Stimulated activated CD8-positive, alpha-beta memory T cell treated with anti-CD3 and anti-CD28 coated beads, Interleukin-4, amount 100 ng/mL, for 4 hours (primary cell): ENCODE data around the gene UQCC3.
"Not testable (repeated sequence)": the region's sequence is repeated elsewhere in the genome, so short reads cannot be mapped to it uniquely, and the experiment has no call there.

Experiments
- DNase-seq, 2 donors: peaks; one replicate each; pipeline ENCODE4 v3.0.0-alpha.2; 2020; ENCODE audit warnings: low read depth in 2 of 2, low spot score in 1 of 2

Gene UQCC3

DNA sequence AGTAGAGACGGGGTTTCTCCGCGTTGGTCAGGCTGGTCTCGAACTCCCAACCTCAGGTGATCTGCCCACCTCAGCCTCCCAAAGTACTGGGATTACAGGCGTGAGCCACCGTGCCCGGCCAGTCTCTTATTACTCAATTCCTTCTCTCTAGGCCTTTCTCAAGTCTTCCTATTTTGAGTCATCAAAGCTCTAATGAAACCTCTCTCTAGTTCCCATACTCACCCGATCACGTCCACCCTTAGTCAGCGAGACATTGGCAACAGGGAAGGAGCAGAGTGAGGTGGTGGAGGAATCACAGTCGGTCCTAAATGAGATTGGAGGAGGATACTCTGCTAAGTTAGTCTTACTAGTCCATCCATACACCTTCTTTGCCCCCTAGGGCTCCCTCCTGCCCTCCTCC, 30.8 kb downstream of the UQCC3 start:
- DNase-seq: no peak

DNA sequence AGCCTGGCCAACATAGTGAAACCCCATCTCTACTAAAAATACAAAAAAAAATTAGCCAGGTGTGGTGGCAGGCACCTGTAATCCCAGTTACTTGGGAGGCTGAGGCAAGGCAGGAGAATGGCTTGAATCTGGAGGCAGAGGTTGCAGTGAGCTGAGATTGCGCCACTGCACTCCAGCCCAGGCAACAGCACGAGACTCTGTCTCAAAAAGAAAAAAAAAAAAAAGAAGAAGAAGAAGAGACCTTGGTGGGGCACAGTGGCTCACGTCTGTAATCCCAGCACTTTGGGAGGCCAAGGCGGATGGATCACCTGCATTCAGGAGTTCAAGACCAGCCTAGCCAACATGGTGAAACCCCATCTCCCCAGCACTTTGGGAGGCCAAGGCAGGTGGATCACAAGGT, 32.4 kb downstream of the UQCC3 start:
- DNase-seq: not testable (repeated sequence)

DNA sequence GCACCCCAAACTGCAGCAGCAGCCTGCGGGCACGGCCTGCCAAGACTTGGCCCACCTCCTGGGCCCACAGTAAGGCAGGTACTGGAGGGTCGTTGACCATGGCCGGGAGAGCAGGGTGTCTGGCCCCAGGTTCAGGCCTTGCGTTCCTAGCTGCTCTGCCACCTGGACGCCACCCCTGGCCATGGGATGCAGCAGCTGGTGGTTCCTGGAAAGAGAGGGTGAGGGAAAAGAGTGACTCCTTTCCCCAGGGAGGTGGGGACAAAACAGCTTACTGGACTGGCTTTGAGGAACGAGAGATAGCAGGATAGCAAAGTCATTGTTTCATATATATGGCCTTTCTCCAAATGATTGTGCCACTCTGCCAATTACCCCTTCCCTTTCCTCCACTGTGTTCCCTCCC, 33.9 kb downstream of the UQCC3 start:
- DNase-seq: no peak

DNA sequence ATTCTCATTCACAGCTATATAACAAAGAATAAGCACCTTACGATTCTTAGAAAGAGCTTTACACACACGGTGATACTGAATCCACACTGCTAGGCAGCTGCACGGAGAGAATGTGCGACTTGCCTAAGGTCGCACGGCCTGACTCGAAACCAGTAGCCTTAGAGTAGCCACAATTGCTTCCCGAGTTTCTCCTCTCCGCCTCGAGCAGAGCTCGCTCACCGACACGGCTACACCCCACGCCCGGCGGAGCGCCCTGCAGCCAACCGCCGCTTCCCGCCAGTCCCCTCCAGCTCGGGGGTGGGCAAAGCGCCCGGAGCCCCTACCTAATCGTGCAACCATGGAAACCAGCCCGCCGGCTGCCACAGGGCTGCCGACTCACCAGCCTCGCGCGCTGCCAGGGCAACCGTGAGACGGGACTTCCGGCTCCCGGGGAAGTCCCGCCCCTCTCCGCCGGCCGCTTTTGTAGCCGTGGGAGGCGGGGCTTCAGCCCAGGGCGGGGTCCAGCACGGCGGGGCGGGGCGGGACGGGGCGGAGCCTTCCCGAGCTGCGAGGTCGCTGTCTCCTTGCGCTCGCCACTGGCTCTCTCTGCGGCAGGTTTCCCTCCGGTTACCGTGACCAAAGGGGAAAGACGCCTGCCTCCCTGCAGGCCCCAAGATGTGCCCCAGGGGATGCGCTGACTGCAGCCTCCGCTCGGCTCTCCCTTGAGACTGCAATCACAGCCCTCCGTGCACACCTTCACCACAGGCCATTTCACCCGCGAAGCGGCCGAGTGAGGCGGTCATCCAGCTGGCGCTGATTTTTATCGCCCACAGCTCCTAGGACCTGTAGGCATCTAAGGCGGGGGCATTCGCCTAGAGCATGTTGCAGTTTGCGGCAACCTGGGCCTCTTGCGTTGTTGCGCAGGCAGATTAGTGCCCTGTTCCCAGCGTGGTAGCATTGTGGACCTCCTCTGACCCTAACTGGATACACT, 34.7 kb downstream of the UQCC3 start:
- peak; percentile 86 to 90 for DNase-seq

DNA sequence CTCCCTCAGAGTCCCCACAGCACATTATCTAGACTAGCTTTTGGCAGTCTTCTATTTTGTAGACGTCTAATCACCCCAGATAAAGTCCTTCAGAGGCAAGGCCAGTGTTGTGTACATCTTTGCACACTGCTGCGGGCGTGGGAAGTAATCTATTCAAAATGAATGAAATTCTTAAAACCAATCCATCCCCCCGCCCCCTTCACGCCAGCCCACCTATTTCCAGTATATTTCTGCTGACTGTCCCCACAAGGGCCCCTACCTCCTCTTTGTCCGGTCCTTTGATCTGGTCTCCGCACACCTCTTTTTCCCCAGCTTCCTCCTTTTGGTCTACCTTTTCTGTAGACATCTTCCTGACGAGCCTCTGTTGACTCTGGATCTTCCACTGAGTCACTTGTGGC, 35.4 kb downstream of the UQCC3 start:
- DNase-seq: no peak

DNA sequence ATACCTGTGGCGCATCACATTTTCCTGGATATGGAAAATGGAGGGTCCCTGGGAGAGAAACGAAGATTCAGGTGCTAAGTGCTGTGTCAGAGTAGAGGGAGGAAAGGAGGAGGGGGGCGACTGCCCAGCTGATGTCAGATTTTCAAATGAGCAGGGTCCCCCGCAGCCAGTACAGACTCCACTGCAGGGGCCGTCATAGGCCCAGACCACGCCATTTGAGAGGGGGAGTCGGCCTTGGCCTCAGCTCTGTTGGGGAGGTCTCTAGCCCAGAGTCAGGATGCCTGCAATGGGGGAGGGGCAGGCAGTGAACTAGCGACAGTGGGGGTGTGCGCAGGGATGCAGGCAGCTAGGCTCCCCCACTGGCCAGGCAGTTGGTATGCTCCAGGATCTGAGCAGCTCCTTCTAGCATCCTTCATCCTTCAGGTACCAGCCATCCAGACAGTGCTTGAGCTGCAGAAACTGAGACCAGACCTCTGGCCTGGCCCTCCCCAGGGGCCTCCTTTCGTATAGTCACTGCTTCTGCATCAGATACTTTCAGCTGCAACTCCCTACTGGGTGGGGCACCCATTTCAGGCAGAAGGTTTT, 35.9 kb downstream of the UQCC3 start, which contains the start of the genes BSCL2 and GNG3:
TSS of gene BSCL2 (minus strand) at position 148 of the 585 bp plus-strand sequence. CDS start 229 bp downstream, outside the sequence.
TSS of gene GNG3 (plus strand) at position 400 of the 585 bp plus-strand sequence. CDS start 620 bp downstream, outside the sequence.
- no peak for DNase-seq

DNA sequence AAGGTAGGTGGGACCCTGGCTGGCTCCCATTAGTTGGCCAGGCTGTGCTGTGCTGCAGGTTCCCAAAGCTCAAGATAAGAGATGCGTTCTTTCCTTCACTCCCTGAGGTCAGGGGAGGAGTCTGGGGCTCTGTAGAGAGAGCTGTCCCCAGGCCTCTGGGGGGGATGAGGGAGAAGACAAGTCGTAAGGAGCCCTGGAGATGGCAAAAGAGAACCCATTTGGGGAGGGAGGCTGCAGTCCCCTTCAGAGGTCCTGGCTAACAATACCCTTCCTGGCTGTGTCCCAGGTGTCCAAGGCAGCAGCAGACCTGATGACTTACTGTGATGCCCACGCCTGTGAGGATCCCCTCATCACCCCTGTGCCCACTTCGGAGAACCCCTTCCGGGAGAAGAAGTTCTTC, 36.9 kb downstream of the UQCC3 start:
- DNase-seq: no peak

DNA sequence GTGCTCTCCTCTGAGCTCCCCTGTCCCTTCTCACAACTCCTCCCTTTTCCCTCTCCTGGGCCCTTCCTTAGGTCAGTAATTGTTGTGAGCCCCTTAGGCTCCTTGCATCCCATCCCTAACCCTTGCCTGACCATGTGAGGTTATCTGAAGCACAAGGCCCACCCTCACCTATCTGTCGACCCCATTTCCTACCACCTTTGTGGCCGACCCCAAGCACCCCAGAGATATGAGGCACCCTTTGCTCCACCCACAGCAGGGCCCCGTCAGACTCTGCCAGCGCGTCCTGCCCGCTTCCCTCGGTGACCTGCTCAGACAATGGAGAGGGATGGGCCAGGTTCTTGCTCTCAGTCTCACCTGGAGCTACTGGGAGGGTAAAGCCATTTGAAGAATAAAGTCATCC, 37.3 kb downstream of the UQCC3 start:
- peak; percentile 19 to 23 for DNase-seq

DNA sequence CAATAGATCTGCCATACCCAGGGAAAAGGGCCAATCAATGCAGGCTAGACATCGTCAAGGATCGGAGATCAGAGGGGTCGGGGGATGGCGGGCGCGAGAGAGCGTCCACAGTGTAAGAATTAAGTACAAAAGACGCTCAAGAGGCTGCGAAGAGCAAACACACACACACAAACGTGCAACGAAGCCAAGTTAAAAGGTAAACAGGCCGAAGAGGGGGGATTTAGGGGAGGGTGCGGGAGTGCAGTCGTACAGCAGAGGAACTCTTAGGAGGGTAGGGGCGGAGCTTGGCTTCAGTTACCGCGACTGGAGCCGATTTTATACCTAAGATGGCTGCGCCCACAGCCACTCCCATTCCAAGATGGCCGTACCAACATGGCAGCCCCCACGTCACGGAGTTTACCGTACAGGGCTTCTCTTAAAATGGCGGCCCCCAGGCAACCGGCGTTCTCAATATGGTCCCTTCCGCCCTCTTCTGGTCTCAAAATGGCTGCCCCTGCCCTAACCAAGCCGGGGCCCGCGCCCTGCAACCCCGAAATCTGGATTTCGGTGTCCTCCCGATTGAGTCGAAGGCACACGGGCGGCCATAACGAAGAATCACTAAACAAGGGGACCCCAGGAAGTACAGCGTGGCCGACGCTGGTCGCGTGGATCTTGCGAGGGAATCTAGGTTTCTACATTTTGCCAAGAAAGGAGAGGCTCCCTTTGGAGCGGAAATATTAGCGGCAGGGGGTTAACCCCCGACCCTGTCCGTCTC, 38.0 kb downstream of the UQCC3 start:
- peak; percentile 94 for DNase-seq

DNA sequence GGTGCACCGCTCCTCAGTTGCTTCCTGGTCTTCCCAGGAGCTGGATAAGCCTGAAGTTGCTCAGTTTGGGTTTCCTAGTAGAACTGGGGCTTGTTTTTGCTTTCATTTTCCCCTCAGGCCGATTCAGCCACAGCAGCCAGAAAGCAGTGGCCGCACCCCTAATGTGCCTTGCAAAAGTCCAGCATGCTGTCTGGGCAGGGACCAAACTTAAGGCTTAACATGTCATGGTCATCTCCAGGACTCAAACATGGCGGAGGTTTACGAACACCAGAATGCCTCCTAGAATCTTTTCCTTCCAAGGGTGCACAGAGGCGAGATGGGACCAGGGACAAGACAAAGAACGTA, 38.5 kb downstream of the UQCC3 start:
- DNase-seq: no peak

DNA sequence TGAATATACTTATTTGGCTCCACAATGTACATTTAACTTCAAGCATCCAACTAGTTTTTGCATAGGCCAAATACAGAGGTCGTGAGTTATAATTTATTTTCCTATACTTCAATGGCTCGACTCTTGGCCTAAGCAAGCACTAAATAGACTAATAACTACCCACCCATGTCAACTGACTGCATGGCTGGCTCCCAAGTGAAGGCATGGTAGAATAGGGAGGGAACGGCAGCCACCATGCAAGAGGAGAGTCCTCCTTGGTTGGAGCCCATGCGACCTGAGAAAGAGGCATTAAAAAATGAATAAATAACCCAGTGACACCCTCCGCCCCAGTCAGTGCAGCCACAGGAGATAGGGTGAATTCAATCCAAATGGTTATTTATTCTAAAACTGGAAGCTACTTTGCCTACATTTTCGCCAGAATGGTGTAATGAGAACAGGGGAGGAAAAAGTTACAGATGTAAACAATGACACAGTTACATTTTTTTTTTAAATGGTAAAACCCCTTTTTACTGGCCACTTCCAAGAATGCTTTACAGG, 40.9 kb downstream of the UQCC3 start:
- no peak for DNase-seq

DNA sequence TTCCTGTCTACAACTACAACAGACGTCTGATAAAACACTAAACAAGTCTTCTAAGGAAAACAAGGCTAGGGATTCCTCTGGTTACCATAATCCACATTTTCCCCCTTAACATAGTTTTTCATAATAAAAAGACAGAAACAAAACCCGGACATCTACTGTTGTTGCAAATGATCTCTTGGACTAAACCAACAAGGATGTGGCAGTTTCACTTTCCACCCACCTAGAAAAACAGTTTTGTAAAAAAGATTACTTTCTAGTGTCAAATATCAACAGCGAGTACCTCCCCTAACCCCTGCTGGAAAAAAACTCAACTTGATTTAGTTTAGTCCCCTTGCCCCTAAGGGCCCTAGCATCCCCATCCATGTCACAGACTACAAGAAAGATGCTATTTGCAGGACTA, 41.4 kb downstream of the UQCC3 start:
- DNase-seq: no peak

DNA sequence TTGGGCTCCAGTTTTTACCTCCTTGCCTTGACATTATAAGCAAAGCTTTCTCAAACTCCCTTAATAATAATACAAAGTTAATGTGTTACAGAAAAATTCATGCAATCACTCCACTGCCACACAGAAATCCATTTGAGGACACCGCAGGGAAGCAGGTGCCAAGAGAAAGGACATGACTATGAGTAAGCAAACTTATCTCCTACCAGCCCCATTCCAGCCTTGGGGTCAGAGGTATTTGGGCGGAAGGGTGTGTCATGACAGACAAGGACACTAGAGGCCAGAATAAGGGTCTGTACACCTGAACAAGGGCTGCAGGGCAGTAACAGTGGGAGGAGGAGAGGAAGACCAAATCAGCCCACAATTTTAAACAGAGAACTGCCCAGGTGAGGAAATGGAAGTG, 41.9 kb downstream of the UQCC3 start:
- DNase-seq: no peak

DNA sequence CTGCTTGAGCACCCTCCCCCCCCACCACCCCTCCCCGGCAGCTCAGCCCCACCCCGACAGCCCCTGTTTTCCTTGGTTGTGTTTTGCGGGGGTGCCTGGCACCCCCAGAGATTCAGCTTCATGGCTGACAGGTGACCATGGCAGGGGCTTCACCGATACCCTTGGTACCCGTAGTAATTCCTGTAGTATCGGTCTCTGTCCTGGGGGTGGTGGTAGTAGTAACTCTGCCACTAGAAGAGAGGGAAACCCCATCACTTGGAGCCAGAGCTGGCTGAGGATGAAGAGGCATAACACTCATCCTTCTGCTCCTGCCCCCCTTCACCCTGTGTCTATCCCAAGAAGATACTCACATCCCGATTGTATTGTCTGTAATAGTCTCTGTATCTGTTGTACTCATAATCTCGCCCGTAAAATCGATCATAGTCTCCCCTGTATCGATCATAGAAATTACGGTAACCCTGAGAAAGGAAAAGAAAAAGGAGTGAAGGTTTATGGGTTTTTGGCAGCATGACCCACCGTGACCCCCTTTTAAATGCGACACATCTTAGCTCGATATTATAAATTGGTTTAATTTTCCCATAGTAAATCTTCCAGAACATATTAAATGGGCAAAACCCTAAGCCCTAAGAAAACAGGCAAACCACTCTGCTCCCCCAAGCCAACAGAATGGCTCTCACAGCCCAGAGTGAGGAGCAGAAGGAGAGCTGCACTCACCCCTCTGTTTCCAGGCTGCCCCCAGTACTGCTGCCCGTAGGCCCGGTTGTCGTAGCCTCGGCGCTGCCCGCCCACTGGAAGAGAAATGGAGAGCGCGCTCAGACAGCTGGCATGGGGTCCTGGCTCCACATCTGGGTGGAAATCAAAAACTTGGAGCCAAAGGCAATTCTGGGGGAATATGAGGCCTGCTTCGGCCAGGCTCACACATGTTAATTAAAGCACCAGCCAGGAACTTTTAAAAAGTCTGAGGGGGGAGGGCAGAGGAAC, 44.0 kb downstream of the UQCC3 start:
- DNase-seq: no peak

DNA sequence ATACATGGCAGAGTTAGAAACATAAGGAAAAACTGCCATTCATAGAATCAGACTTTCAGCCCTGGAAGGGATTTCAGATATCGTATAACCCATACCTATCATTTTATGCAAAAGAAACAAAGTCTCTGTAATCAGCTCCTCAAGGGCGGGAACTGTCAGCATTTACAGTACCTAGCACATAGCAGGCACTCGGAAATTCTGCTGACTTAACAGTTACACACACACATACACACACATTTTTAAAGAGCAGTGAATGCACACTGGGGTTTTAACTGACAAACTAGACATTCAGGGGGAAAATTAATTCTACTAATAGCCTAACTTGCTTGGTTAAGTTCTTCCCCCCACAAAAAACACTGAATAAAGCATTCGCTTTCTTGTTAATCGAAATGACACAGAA, 44.7 kb downstream of the UQCC3 start:
- DNase-seq: no peak

DNA sequence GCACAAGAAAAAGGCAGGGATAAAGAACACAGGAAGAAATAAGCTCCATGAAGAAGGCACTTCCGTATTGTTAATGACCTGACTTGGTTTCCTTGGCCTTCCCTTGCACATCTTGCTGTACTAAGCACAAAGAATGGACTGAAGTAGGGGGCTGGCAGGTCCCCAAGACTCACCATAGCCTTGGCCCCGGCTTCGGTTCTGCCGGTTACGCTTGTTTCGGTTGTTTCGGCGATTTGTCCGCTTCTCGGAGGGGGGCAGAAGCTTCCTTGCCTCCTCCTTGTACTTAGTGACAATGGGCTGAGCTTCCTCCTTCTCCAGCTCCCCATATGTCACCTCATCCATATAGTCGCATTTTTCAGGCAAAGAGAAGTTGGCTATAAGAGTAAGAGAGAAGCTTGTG, 45.3 kb downstream of the UQCC3 start:
- no peak for DNase-seq

DNA sequence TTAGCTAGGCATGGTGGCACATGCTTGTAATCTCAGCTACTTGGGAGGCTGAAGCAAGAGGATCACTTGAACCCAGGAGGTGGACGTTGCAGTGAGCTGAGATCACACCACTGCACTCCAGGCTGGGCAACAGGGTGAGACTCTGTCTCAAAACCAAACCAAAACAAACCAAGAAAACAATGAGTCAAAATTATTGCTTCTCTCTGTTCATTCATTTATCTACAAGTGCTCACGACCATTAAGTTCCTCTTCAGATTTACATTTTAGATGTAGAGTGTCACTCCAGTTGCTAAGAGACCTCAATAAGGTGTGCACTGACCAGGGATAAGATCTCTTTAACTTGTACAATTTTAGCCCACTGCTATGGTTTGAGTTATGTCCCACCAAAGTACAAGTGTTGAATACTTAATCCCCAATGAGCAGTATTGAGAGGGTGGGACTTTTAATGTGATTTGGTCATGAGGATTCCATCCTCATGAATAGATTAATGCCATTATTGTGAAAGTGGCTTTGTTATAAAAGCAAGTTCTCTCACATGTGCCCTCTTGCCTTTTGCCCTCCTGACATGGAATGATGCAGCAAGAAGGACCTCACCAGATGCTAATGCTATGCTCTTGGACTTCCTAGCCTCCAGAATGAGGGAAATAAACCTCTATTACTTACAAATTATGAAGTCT, 48.0 kb downstream of the UQCC3 start:
- no peak for DNase-seq

DNA sequence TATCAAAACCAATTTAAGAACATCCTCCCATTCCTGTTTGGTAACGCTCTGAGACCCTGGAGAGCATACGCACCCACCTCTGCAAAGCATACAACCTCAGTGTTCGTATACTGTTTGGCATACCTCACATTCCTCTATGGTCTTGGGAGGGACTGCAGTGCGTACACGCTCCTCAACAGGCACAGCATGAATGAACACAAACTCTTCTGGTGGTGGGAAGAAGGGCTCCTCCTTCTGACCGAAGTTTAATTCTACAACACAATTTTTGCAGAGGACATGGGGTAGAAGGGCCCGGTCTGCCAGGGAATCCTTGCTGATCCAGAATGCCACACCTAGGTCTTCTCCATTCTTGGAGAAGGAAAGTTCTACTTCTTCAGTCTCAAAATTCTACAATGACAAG, 50.5 kb downstream of the UQCC3 start:
- DNase-seq: no peak
